IPS DF 19.7 (cell line): Measurements from ENCODE around the gene LMO7.

ENCODE experiments used
- DNase-seq: peaks from one replicate; pipeline ENCODE4 v3.0.0-alpha.2; 2013; ENCODE audit warnings: low read depth, low spot score

The LMO7 gene

DNA sequence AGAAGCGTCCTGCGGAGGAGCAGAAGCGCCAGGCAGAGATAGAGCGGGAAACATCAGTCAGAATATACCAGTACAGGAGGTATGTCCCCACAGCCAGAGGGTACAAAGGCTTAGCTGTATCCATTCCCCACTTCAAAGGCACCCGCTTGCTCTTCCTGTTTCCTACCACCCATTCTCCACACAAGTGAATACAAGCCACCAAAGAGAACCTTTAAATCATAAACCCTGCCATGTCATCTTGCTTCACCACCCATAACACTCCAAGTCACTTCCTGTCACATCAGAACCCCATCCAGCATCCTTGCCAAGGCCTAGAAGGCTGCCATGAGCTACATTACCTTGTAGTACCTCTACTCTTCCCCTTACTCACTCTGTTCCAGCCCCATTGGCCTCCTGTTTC, 205.8 kb downstream of the LMO7 start:
- DNase-seq, result no peak

DNA sequence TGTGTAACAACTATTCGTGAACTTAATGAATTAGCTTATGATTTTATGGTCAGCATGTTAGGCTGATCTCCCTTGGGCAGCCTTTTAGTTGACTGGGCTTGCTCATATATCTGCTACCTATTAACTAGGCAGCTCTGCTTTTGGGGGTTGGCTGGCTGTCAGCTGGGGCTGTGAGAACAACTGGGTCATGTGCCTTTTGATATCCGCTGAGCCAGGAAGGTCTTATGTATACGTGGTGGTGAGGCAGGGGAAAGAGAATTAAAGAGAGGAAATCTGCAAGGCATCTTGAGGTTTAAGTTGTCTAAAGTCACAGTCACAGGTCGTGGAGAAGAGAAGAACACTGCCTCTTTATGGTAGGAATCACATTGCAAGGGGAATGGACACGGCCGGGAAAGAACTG, 206.9 kb downstream of the LMO7 start:
- DNase-seq, result no peak

- DNase-seq, result no peak
These were observed 207.9 kb downstream of the LMO7 start for GRCh38 chr13:75843991-75844390.

- DNase-seq, result no peak
These were observed 211.5 kb downstream of the LMO7 start for GRCh38 chr13:75847588-75847987.

- no peak for DNase-seq
These were observed 214.8 kb downstream of the LMO7 start for GRCh38 chr13:75850916-75851315.

DNA sequence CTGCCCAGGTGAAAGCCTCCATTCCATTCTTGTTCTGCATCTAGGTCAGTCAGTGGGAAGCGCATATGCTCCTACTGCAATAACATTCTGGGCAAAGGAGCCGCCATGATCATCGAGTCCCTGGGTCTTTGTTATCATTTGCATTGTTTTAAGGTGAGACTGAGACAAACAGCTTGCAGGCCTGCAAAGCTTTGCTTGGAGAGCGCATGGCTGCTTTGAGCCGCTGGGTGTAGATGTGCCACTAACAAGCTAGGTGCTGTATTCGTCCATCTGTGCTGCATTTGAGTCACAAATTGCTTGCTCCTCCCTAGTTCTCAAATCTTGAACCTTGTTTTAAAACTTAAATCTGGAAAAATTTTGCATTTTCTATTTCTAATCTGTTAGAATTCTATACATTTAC, 219.1 kb downstream of the LMO7 start:
- no peak for DNase-seq

DNA sequence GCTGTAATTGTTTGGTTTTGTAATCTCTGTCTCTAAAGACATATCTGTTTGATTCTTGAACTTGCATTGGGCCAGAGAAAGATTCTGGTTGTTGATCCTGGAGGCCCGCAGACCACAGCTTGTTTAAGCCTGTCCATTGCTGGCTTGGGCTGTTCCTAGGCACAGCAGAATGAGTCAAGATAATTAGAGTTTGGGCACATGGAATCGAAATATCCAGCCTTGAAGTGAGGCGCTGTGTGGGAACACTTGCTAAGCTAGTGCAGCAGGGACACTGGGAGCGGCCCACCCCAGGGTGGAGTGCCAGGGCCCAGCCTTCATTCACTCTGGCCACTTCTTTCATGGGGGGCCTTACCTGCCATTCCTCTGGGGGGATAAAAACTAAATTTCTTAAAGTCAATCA, 219.7 kb downstream of the LMO7 start:
- no peak for DNase-seq

DNA sequence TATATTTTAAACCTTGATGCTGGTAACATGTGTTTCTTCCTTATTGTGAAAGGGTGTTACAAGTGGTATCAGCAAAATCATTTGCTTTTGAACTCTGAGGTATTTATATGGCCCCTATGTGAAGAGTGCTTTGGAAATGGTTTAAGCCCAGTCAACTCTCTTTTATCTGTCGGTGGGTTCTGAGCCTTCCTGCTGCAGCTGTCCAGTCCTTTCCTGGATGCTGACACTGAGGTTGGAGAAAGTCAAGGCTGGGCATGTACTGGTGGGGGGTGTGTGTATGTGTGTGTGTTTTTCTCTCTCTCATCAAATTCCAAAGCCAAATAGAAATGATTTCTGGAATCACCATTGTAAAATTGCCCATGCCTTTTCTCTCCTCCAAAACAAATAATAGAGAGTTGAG, 221.2 kb downstream of the LMO7 start:
- DNase-seq, result no peak

DNA sequence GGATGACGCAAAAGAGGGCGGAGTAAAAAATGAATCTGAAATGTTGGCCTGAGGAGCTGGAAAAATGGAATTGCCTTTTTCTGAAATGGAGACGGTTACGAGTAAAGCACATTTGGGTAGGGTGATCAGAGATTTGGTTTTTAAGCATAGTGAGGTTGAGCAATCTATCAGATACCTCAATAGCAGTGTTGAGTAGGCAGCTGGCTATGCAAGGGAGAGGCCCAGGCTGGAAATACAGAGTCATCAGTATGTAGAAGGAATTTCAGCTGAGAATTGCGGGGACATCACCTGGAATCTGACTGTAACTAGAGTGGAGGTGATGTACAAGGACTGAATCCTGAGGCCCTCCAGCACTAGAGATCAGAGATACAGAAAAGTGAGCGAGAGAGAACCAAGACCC, 224.8 kb downstream of the LMO7 start:
- DNase-seq, result no peak

GRCh38 chr13:75861786-75862185, 225.7 kb downstream of the LMO7 start:
- no peak for DNase-seq

GRCh38 chr13:75864718-75865117, 228.6 kb downstream of the LMO7 start:
- DNase-seq, result no peak

GRCh38 chr13:75867379-75868117, 231.4 kb downstream of the LMO7 start:
- no peak for DNase-seq

DNA sequence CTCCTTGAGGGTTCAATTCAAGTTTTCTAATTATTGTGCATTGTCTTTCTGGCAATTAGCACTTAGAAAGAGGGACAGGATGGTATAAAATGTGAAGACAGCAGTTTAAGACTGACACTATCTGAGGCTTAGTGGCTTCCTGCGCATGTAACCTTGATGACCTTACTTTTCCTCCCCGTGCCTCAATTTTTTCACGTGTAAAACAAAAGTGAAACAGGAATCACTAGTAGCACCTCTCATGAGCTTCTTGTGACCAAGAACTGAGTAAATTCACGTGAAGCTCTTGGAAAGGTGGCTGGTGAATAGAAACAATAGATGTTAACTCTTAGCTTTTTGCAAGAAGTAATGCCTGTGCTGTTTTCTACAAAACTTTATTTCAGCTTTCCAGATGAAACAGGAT, 233.9 kb downstream of the LMO7 start:
- DNase-seq, result no peak

- DNase-seq, result no peak
These were observed 234.3 kb downstream of the LMO7 start for GRCh38 chr13:75870397-75870903.

DNA sequence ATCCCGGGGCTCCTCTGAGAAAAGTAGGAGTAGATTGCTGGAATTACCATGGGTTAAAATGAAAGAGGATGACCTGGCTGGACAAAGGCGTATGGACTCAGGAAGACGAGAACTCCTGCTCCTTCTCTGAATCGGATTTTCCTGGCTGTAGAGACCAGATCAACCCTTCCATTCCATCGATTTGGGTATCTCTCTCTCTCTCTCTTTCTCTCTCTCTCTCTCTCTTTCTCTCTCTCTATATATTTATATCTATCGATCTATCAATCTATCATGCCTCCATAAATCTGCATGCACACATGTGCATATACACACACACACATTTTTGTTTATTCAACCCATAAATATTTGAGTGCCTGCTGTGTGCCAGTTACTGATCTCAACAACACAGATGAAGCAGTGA, 234.9 kb downstream of the LMO7 start:
- no peak for DNase-seq

DNA sequence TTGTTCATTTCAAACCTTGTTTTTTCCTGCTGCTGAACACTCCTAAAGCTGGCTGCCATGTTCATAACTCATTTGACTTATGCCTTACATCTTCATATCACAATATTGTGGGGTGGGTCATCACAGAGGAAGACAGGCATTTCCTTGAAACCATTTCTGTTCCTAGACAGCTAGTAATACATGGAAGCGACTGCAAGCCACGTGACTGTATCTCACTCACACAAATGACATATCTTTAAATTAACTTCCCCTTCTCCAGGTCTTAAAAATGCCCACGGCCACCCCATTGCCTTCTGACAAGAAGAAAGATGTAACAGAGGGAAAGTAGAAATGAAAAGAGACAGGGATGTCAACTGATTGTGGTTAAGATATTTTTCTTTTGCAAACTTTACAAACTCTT, 236.8 kb downstream of the LMO7 start:
- no peak for DNase-seq

DNA sequence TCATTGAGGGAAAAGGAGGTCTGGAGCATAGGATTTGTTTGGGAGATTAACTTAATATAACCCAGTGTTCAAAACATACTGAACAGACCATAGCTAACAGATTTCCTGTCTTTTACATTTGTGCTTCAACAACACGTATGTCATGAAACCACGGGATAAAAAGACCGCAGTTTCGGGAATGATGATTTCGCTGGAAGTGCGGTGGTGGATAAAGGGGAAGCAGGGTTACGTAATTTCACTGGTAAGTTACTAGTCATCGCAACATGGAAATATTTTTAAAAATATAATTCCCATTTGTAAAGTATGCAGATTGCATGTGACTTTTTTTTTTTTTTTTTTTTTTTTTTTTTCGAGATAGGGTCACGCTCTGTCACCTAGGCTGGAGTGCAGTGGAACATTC, 237.4 kb downstream of the LMO7 start:
- DNase-seq, result no peak

GRCh38 chr13:75875450-75875849, 239.3 kb downstream of the LMO7 start:
- DNase-seq, result no peak

- DNase-seq, result peak; percentile 54
These were observed 240.3 kb downstream of the LMO7 start for GRCh38 chr13:75876142-75877050.

GRCh38 chr13:75877071-75877470, 240.9 kb downstream of the LMO7 start:
- DNase-seq, result no peak

- DNase-seq, result no peak
These were observed 243.5 kb downstream of the LMO7 start for GRCh38 chr13:75879656-75880055.

- DNase-seq, result no peak
These were observed 245.1 kb downstream of the LMO7 start for GRCh38 chr13:75881109-75881775.
